HEK293 (cell line): Measurements from ENCODE around the gene MMP11.

ENCODE experiments used
- CTCF ChIA-PET: fragments of 350-600 bp; formaldehyde crosslinking; extraction: SDS; loops from one replicate; lab custom pipeline; 2021; ENCODE audit warnings: antibody characterized with exemption; lab: Yijun Ruan, JAX
- POLR2A ChIA-PET: fragments of 300-600 bp; formaldehyde crosslinking; extraction: SDS; loops from one replicate; lab custom pipeline; 2020; ENCODE audit warnings: antibody characterized with exemption, inconsistent platforms; lab: Yijun Ruan, JAX
- H3K27ac ChIP-seq: fragments of 200-500 bp; sonication (Bioruptor generic); 2 replicates; pipeline ENCODE4 v1.5.1; 2014; ENCODE audit warnings: low read depth, low read length, control low read depth, inconsistent platforms; ENCODE audit errors: extremely low read depth
- H3K36me3 ChIP-seq, 2 experiments: fragments of 200-500 bp in 1 of 2; sonication (Bioruptor generic) in 1 of 2; 1 replicate in 1 of 2; 2 replicates in 1 of 2; pipeline ENCODE4 v1.5.1; 2014 to 2017; ENCODE audit warnings: inconsistent platforms in 2 of 2, low read length in 2 of 2; ENCODE audit not compliant: control insufficient read depth in 2 of 2, insufficient read depth in 1 of 2
- H3K4me1 ChIP-seq: fragments of 200-500 bp; sonication (Bioruptor generic); 2 replicates; pipeline ENCODE4 v1.5.1; 2014; ENCODE audit warnings: mild to moderate bottlenecking, low read length, inconsistent platforms; ENCODE audit not compliant: control insufficient read depth, insufficient read depth
- H3K4me3 ChIP-seq: 2 replicates; pipeline ENCODE4 v1.5.1; 2011; ENCODE audit warnings: low read depth, mild to moderate bottlenecking, control low read depth, low read length, moderate library complexity
- H3K9me3 ChIP-seq: fragments of 200-500 bp; sonication (Bioruptor generic); 2 replicates; pipeline ENCODE4 v1.5.1; 2014; ENCODE audit warnings: low read depth, low read length, inconsistent platforms; ENCODE audit not compliant: control insufficient read depth, insufficient read depth
- EGR2 ChIP-seq: fragments of 450-650 bp; formaldehyde crosslinking; IDR thresholded peaks from 2 replicates; pipeline ENCODE4 v1.5.1; 2016; ENCODE audit warnings: low read depth, missing biosample characterization, missing genetic modification characterization
- GFI1B ChIP-seq: fragments of 450-650 bp; formaldehyde crosslinking; IDR thresholded peaks from 2 replicates; pipeline ENCODE4 v1.5.1; 2016; ENCODE audit warnings: missing biosample characterization, missing genetic modification characterization
- HIC1 ChIP-seq: fragments of 450-650 bp; formaldehyde crosslinking; IDR thresholded peaks from 2 replicates; pipeline ENCODE4 v1.5.1; 2016; ENCODE audit warnings: missing biosample characterization, missing genetic modification characterization
- KLF17 ChIP-seq: fragments of 450-650 bp; formaldehyde crosslinking; IDR thresholded peaks from 2 replicates; pipeline ENCODE4 v1.5.1; 2016; ENCODE audit warnings: missing biosample characterization, missing genetic modification characterization
- ZBTB21 ChIP-seq: fragments of 450-650 bp; formaldehyde crosslinking; IDR thresholded peaks from 2 replicates; pipeline ENCODE4 v1.5.1; 2017; ENCODE audit warnings: missing biosample characterization, missing genetic modification characterization
- ZFHX2 ChIP-seq: fragments of 450-650 bp; formaldehyde crosslinking; conservative IDR thresholded peaks from 2 replicates; pipeline ENCODE4 v1.5.1; 2016; ENCODE audit warnings: missing biosample characterization, missing genetic modification characterization
- ZFP37 ChIP-seq: fragments of 450-650 bp; formaldehyde crosslinking; IDR thresholded peaks from 2 replicates; pipeline ENCODE4 v1.5.1; 2016; ENCODE audit warnings: missing biosample characterization, missing genetic modification characterization
- ZNF2 ChIP-seq: fragments of 450-650 bp; formaldehyde crosslinking; IDR thresholded peaks from 2 replicates; pipeline ENCODE4 v1.5.1; 2016; ENCODE audit warnings: missing biosample characterization, missing genetic modification characterization
- ZNF341 ChIP-seq: fragments of 450-650 bp; formaldehyde crosslinking; IDR thresholded peaks from 2 replicates; pipeline ENCODE4; 2016; ENCODE audit warnings: low read depth, missing biosample characterization, missing genetic modification characterization
- ZNF394 ChIP-seq: fragments of 450-650 bp; formaldehyde crosslinking; IDR thresholded peaks from 2 replicates; pipeline ENCODE4 v1.5.1; 2016; ENCODE audit warnings: missing biosample characterization, missing genetic modification characterization, mild to moderate bottlenecking, moderate library complexity, borderline replicate concordance
- ZNF404 ChIP-seq: fragments of 450-650 bp; formaldehyde crosslinking; IDR thresholded peaks from 2 replicates; pipeline ENCODE4 v1.5.1; 2017; ENCODE audit warnings: missing biosample characterization, missing genetic modification characterization
- ZNF449 ChIP-seq: fragments of 450-650 bp; formaldehyde crosslinking; IDR thresholded peaks from 2 replicates; pipeline ENCODE4 v1.5.1; 2017; ENCODE audit warnings: missing biosample characterization, mild to moderate bottlenecking, missing genetic modification characterization, moderate library complexity
- ZNF664 ChIP-seq: fragments of 450-650 bp; formaldehyde crosslinking; IDR thresholded peaks from 2 replicates; pipeline ENCODE4 v1.5.1; 2016; ENCODE audit warnings: missing biosample characterization, missing genetic modification characterization
- ZSCAN18 ChIP-seq: fragments of 450-650 bp; formaldehyde crosslinking; IDR thresholded peaks from 2 replicates; pipeline ENCODE4 v1.5.1; 2016; ENCODE audit warnings: missing biosample characterization, missing genetic modification characterization
- TF ChIP-seq, protein P1 (sequence below): fragments of 450-650 bp; formaldehyde crosslinking; IDR thresholded peaks from 2 replicates; pipeline ENCODE4 v1.5.1; 2016; ENCODE audit warnings: missing biosample characterization, missing genetic modification characterization

The MMP11 gene

DNA sequence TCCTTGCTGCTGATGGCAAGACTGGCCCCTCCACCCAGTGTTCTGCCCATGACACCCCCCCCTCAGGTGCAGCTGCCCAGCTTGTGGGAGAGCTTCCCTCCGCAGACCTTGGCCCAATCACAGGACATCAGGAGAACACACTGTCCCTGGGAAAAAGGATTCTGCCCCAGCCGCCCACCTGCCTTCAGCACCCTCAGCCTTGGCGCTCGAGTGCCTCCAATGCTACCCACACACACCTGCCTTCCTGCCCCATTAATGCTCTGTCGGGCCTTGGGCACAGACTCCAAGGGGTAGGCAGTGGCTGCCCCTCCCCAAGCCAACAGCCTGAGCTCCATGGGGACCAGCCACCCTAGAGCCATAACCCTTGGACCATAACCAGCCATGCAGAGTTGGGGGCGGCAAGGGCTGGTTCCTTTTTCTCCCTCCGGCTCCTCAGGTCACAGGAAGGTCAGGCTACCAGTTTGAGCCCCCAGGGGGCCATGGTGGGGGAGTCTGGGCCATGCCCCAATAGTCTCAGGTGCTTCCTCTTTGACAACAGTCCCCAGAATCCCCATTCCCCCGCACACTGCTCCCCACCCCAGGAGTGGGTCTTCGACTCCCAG, 20.5 kb upstream of the MMP11 start:
- TF ChIP-seq HIC1 (tag by site-specific recombination) (0 out of 2 replicates have a peak, but pooled peaks have one; percentile 43), ZFP37 (no peak), ZFHX2 (tag by site-specific recombination) (peak; percentile 82), ZBTB21 (tag by site-specific recombination) (no peak), EGR2 (peak; percentile 74), ZNF341 (tag by site-specific recombination) (peak; percentile 53), KLF17 (tag by site-specific recombination) (no peak)
- TF ChIP-seq, protein P1, sequence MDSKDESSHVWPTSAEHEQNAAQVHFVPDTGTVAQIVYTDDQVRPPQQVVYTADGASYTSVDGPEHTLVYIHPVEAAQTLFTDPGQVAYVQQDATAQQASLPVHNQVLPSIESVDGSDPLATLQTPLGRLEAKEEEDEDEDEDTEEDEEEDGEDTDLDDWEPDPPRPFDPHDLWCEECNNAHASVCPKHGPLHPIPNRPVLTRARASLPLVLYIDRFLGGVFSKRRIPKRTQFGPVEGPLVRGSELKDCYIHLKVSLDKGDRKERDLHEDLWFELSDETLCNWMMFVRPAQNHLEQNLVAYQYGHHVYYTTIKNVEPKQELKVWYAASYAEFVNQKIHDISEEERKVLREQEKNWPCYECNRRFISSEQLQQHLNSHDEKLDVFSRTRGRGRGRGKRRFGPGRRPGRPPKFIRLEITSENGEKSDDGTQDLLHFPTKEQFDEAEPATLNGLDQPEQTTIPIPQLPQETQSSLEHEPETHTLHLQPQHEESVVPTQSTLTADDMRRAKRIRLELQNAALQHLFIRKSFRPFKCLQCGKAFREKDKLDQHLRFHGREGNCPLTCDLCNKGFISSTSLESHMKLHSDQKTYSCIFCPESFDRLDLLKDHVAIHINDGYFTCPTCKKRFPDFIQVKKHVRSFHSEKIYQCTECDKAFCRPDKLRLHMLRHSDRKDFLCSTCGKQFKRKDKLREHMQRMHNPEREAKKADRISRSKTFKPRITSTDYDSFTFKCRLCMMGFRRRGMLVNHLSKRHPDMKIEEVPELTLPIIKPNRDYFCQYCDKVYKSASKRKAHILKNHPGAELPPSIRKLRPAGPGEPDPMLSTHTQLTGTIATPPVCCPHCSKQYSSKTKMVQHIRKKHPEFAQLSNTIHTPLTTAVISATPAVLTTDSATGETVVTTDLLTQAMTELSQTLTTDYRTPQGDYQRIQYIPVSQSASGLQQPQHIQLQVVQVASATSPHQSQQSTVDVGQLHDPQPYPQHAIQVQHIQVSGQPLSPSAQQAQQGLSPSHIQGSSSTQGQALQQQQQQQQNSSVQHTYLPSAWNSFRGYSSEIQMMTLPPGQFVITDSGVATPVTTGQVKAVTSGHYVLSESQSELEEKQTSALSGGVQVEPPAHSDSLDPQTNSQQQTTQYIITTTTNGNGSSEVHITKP (tag by site-specific recombination) = peak; percentile 32; the same call in 1 of the 2 replicates
- Histone ChIP-seq H3K4me1 (peaks cover 9% of the 10 kb centered on the region; the same call in 1 of the 2 replicates), H3K9me3 (no peaks in the 10 kb centered on the region), H3K36me3 (no peaks in the 10 kb centered on the region; a peak in 1 of 3 replicates), H3K27ac (no peak overlapping the region), H3K4me3 (no peak overlapping the region)
- ChIA-PET POLR2A (interaction anchor here (0.6 to 1.2 kb wide), 2 partner anchors 14 to 60 kb away, joined by 4 to 9 read pairs; no protein-coding TSS in a partner anchor), CTCF (no interaction called here)

DNA sequence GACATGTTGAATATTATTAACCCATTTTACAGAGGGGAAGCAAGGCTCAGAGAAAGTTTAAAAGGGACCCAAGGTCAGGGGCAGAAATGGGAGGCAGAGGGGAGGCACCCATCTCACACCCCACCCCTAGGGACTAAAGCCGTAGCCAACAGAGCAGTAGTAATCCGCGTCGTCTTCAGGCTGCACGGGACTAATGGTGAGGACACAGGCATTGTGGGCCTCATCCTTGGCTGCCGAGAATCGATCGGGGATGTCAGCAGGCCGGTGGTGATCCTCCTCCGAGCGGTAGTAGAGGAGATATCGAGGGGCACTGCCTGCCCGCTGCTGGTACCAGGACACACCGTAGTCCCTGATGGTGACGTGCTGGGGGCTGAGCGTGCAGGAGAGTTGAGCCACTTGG, 19.9 kb upstream of the MMP11 start:
- H3K36me3 ChIP-seq = no peaks in the 10 kb centered on the region; a peak in 1 of 3 replicates
- H3K27ac ChIP-seq = no peak overlapping the region
- H3K4me1 ChIP-seq = peaks cover 9% of the 10 kb centered on the region; the same call in 1 of the 2 replicates
- ChIA-PET CTCF (no interaction called here), POLR2A (no interaction called here)
- H3K9me3 ChIP-seq = no peaks in the 10 kb centered on the region
- H3K4me3 ChIP-seq = no peak overlapping the region
- TF ChIP-seq, protein P1 (tag by site-specific recombination) = no peak
- TF ChIP-seq ZNF449 (tag by site-specific recombination) = no peak
- no peak for TF ChIP-seq ZNF394 (tag by site-specific recombination)
- TF ChIP-seq ZSCAN18 (tag by site-specific recombination) = no peak
- no peak for TF ChIP-seq ZNF2 (tag by site-specific recombination)
- TF ChIP-seq ZNF664 (tag by site-specific recombination) = no peak
- no peak for TF ChIP-seq ZNF404 (tag by site-specific recombination)
- no peak for TF ChIP-seq GFI1B
